HepG2 (cell line): ENCODE measurements around the gene ZCCHC9. TPM values are rescaled to one million over a fixed set of nuclear protein-coding genes. Genes with fewer than 3 reads are reported as not detected.

Source experiments
- ATAC-seq: fragments of 200-7000 bp; cut with Tn5 transposase; 3 replicates; pipeline ENCODE4 v1.9.1; 2020; ENCODE audit warnings: mild to moderate bottlenecking, moderate library complexity
- BruUV-seq: library from RNA; stranded (reverse); fragments of 400-500 nt; replicated peaks from 2 replicates; lab custom pipeline; 2021; lab: Mats Ljungman, UMichigan
- CTCF ChIA-PET: fragments of 300-600 bp; formaldehyde crosslinking; extraction: SDS; loops from one replicate; lab custom pipeline; 2021; ENCODE audit warnings: low total read pairs, inconsistent platforms, low intra/inter-chr PET ratio; lab: Yijun Ruan, JAX
- POLR2A ChIA-PET: fragments of 350-600 bp; sonication (Branson Sonifier 250); formaldehyde crosslinking; loops from one replicate; lab custom pipeline; 2020; ENCODE audit warnings: antibody characterized with exemption, inconsistent platforms; lab: Yijun Ruan, JAX
- DNase-seq: peaks from one replicate; pipeline ENCODE4 v3.0.0-alpha.2; 2015; ENCODE audit warnings: low spot score
- FAIRE-seq: peaks from 3 replicates; lab custom pipeline; 2011; peaks lifted over from hg19 to GRCh38; lab: Jason Lieb, UNC
- H2AFZ ChIP-seq: one replicate; pipeline ENCODE4 v1.6.1; 2011; ENCODE audit warnings: low read length, inconsistent platforms
- H3K27ac ChIP-seq: fragments of 300-600 bp; 3 replicates; pipeline ENCODE4 v1.8.0; 2011; ENCODE audit warnings: mixed run types, mild to moderate bottlenecking, mixed read lengths, low read length, inconsistent platforms; ENCODE audit not compliant: insufficient read depth; ENCODE audit errors: extremely low read length
- H3K27me3 ChIP-seq, 2 experiments: fragments of 200-600 bp in 1 of 2; 2 replicates in 1 of 2; 3 replicates in 1 of 2; pipeline versions ENCODE4 v1.6.0 to v1.8.0; 2011; ENCODE audit warnings: low read length in 2 of 2, mild to moderate bottlenecking in 2 of 2, moderate library complexity in 2 of 2, inconsistent platforms in 1 of 2; ENCODE audit not compliant: insufficient read depth in 2 of 2, control insufficient read depth in 1 of 2
- H3K36me3 ChIP-seq, 2 experiments: fragments of 200-600 bp in 1 of 2; replicated peaks in 1 of 2; 2 replicates in 1 of 2; 3 replicates in 1 of 2; pipeline versions ENCODE4 v1.5.1 to v1.8.0; 2011; ENCODE audit warnings: low read length in 2 of 2, inconsistent platforms in 1 of 2; ENCODE audit not compliant: insufficient read depth in 2 of 2, control insufficient read depth in 1 of 2
- H3K4me1 ChIP-seq: 2 replicates; pipeline ENCODE4 v1.5.1; 2012; ENCODE audit warnings: low read length, inconsistent platforms; ENCODE audit not compliant: insufficient read depth
- H3K4me2 ChIP-seq: 2 replicates; pipeline ENCODE4 v1.6.0; 2011; ENCODE audit warnings: low read depth, low read length, inconsistent platforms
- H3K4me3 ChIP-seq, 3 experiments: fragments of 200-600 bp in 1 of 3; sonication (generic), shearing (Covaris generic) in 1 of 3; replicated peaks in 1 of 3; 2 replicates each; pipeline ENCODE4 v1.5.1; 2011 to 2016; ENCODE audit warnings: low read length in 3 of 3, inconsistent platforms in 2 of 3, low read depth in 2 of 3, mild to moderate bottlenecking in 2 of 3, control low read depth in 1 of 3, mixed read lengths in 1 of 3; ENCODE audit not compliant: insufficient read depth in 1 of 3
- H3K79me2 ChIP-seq: one replicate; pipeline ENCODE4 v1.6.1; 2011; ENCODE audit warnings: low read length, inconsistent platforms; ENCODE audit not compliant: insufficient read depth
- H3K9ac ChIP-seq: 2 replicates; pipeline ENCODE4 v1.6.0; 2011; ENCODE audit warnings: mild to moderate bottlenecking, low read depth, low read length, inconsistent platforms; ENCODE audit not compliant: insufficient read depth
- H3K9me3 ChIP-seq: 2 replicates; pipeline ENCODE4 v1.5.1; 2012; ENCODE audit warnings: mild to moderate bottlenecking, low read length
- H4K20me1 ChIP-seq: 2 replicates; pipeline ENCODE4 v1.6.0; 2011; ENCODE audit warnings: inconsistent platforms, mild to moderate bottlenecking, low read length, moderate library complexity; ENCODE audit not compliant: insufficient read depth
- E2F1 ChIP-seq: sonication (generic); formaldehyde crosslinking; IDR thresholded peaks from 2 replicates; pipeline ENCODE4 v1.5.0; 2020; ENCODE audit warnings: missing genetic modification reagents
- ZNF337 ChIP-seq: sonication (generic); formaldehyde crosslinking; IDR thresholded peaks from 2 replicates; pipeline ENCODE4 v1.5.1; 2020; ENCODE audit warnings: missing genetic modification reagents, low read depth, mild to moderate bottlenecking, borderline replicate concordance
- ZNF619 ChIP-seq: sonication (generic); formaldehyde crosslinking; IDR thresholded peaks from 2 replicates; pipeline ENCODE4 v1.4.0; 2020; ENCODE audit warnings: mild to moderate bottlenecking, missing genetic modification reagents
- ZNF720 ChIP-seq: sonication (generic); formaldehyde crosslinking; IDR thresholded peaks from 2 replicates; pipeline ENCODE4 v1.4.0; 2020; ENCODE audit warnings: missing genetic modification reagents
- WGBS: methylation state at CpG from one replicate; pipeline ENCODE4 v1.1.6; 2017; ENCODE audit warnings: low lambda C conversion rate; 5-methylcytosine and 5-hydroxymethylcytosine counted together
- in situ Hi-C: cut with HindIII; loops from 2 replicates; pipeline ENCODE4 v1.10.0; 2017; ENCODE audit warnings: low pct_unique_long_range_greater_than_20kb; ENCODE audit not compliant: extremely low pct_ligation_motif_present
- intact Hi-C: fragments of 100-400 bp; cut with micrococcal nuclease; formaldehyde crosslinking; loops from one replicate; pipeline ENCODE4 v1.10.0; 2022; ENCODE audit not compliant: unreplicated experiment
- polyA plus RNA-seq, 8 experiments: library from polyadenylated mRNA; depleted of rRNA in 3 of 8; stranded (reverse) in 7 of 8; unstranded in 1 of 8; fragments of >200 nt; fragmentation: Illumina TruSeq in 4 of 8; extraction: Trizol in 4 of 8; gene quantifications; 2 replicates each; pipeline versions ENCODE4 v1.2.1 to v1.2.3, GENCODE V29; 2011 to 2016; ENCODE audit warnings: low read depth in 4 of 8, missing spikeins in 1 of 8, mixed read lengths in 1 of 8; ENCODE audit not compliant: insufficient read depth in 1 of 8
- total RNA-seq, 5 experiments: library from RNA; depleted of rRNA; stranded (reverse); fragments of >200 nt; fragmentation: Illumina TruSeq; extraction: Trizol; gene quantifications; 2 replicates each; pipeline ENCODE4 v1.2.3, GENCODE V29; 2016; ENCODE audit warnings: low read depth in 1 of 5
- TF ChIP-seq, protein P1 (sequence below): sonication (generic); formaldehyde crosslinking; IDR thresholded peaks from 2 replicates; pipeline ENCODE4 v1.4.0; 2020; ENCODE audit warnings: missing genetic modification reagents, borderline replicate concordance

ZCCHC9 gene
- total and polyA plus RNA-seq, 2 of the 13 experiments (the other 11 are each of a cell fraction or from before 2014, with no cell fraction given) = 28.7 to 52.5 TPM

- Histone ChIP-seq H3K9ac (no peak overlapping the region), H3K79me2 (no peaks in the 10 kb centered on the region), H3K36me3 (no peaks in the 10 kb centered on the region), H3K9me3 (no peaks in the 10 kb centered on the region), H4K20me1 (no peaks in the 10 kb centered on the region), H2AFZ (no peak overlapping the region), H3K4me3 (no peak overlapping the region), H3K4me2 (no peak overlapping the region), H3K4me1 (peaks cover 7% of the 10 kb centered on the region), H3K27me3 (no peaks in the 10 kb centered on the region), H3K27ac (no peak overlapping the region)
- no peak for TF ChIP-seq ZNF720 (CRISPR knock-in tag)
- TF ChIP-seq ZNF619 = no peak
- TF ChIP-seq E2F1 = no peak
- TF ChIP-seq, protein P1, sequence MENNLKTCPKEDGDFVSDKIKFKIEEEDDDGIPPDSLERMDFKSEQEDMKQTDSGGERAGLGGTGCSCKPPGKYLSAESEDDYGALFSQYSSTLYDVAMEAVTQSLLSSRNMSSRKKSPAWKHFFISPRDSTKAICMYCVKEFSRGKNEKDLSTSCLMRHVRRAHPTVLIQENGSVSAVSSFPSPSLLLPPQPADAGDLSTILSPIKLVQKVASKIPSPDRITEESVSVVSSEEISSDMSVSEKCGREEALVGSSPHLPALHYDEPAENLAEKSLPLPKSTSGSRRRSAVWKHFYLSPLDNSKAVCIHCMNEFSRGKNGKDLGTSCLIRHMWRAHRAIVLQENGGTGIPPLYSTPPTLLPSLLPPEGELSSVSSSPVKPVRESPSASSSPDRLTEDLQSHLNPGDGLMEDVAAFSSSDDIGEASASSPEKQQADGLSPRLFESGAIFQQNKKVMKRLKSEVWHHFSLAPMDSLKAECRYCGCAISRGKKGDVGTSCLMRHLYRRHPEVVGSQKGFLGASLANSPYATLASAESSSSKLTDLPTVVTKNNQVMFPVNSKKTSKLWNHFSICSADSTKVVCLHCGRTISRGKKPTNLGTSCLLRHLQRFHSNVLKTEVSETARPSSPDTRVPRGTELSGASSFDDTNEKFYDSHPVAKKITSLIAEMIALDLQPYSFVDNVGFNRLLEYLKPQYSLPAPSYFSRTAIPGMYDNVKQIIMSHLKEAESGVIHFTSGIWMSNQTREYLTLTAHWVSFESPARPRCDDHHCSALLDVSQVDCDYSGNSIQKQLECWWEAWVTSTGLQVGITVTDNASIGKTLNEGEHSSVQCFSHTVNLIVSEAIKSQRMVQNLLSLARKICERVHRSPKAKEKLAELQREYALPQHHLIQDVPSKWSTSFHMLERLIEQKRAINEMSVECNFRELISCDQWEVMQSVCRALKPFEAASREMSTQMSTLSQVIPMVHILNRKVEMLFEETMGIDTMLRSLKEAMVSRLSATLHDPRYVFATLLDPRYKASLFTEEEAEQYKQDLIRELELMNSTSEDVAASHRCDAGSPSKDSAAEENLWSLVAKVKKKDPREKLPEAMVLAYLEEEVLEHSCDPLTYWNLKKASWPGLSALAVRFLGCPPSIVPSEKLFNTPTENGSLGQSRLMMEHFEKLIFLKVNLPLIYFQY (CRISPR knock-in tag) = no peak
- no peak for TF ChIP-seq ZNF337
- no TSS peak for BruUV-seq
- FAIRE-seq (no peak), DNase-seq (no peak), ATAC-seq (no peak)
- in situ Hi-C loops = no loop called here
- 78% methylated on average over 5 of the region's 5 CpGs for WGBS
- ChIA-PET CTCF (no interaction called here), POLR2A (no interaction called here)
- intact Hi-C loops = no loop called here
Observed at GRCh38 chr5:81345411-81346003, 44.1 kb downstream of the ZCCHC9 start.
